GM12874 (cell line): Measurements from ENCODE around the gene INS.

Experiments used
- CTCF ChIP-seq: IDR thresholded peaks from 2 replicates; pipeline ENCODE4 v1.5.1; 2011; ENCODE audit warnings: low read depth, mild to moderate bottlenecking, control low read depth, low read length, moderate library complexity; ENCODE audit not compliant: insufficient read depth

INS gene

GRCh38 chr11:2110521-2110920 is 50.5 kb downstream of the INS start:
- no peak for TF ChIP-seq CTCF
